ENCODE measurements around the gene ABTB1. TPM values are rescaled to one million over a fixed set of nuclear protein-coding genes. Genes with fewer than 3 reads are reported as not detected.

The ABTB1 gene
- polyA plus RNA-seq, 1 of the 3 experiments (the other 2 are of a cell fraction): 30.8 TPM

- Histone ChIP-seq H3K27me3 (ENCODE audit: insufficient read depth) (no peaks in the 10 kb centered on the region), H2AFZ (ENCODE audit: low read depth) (no peak overlapping the region), H3K4me1 (ENCODE audit: control insufficient read depth in 1 of 2, insufficient read depth in 2 of 2, low read depth in 1 of 2, low read length in 1 of 2) (peaks cover 0 to 18% of the 10 kb centered on the region in 2 experiments; a peak in 1 of 4 replicates), H3K4me2 (no peak overlapping the region), H3K79me2 (ENCODE audit: insufficient read depth) (no peaks in the 10 kb centered on the region), H3K4me3 (ENCODE audit: low read depth in 2 of 2, low read length in 1 of 2) (no peak overlapping the region), H3K36me3 (replicated peaks in 1 of 2; ENCODE audit: control insufficient read depth in 1 of 2, insufficient read depth in 2 of 2, low read length in 1 of 2) (no peaks in the 10 kb centered on the region), H3K9me3 (no peaks in the 10 kb centered on the region), H3F3A (replicated peaks; ENCODE audit: insufficient read depth) (no peaks in the 10 kb centered on the region), H3K9me2 (no peaks in the 10 kb centered on the region), H3K27ac (ENCODE audit: low read depth in 2 of 2, low read length in 1 of 2) (peak overlapping the region in 1 of 2 experiments; percentile 17; a peak in 1 of 4 replicates), H3K9ac (no peak overlapping the region), H4K20me1 (ENCODE audit: insufficient read depth) (no peaks in the 10 kb centered on the region)
- 87% methylated on average over 5 of the region's 5 CpGs for WGBS (ENCODE audit: low lambda C conversion rate)
- ChIA-PET POLR2A (interaction anchor here (1.8 kb wide), 1 partner anchor 10 kb away, joined by 7 read pairs; the partner anchor contains the start of gene PODXL2), CTCF (interaction anchor here (0.8 to 1.2 kb wide), 2 partner anchors 12 to 14 kb away, joined by 3 to 4 read pairs; no protein-coding TSS in a partner anchor)
- no peak for DNase-seq
- TF ChIP-seq CHD2 (IDR thresholded peaks at IDR 0.05; ENCODE audit: low read length, partially characterized antibody) (no peak), GABPA (IDR thresholded peaks at IDR 0.05; ENCODE audit: low read depth) (no peak)
- TF ChIP-seq, protein P1, sequence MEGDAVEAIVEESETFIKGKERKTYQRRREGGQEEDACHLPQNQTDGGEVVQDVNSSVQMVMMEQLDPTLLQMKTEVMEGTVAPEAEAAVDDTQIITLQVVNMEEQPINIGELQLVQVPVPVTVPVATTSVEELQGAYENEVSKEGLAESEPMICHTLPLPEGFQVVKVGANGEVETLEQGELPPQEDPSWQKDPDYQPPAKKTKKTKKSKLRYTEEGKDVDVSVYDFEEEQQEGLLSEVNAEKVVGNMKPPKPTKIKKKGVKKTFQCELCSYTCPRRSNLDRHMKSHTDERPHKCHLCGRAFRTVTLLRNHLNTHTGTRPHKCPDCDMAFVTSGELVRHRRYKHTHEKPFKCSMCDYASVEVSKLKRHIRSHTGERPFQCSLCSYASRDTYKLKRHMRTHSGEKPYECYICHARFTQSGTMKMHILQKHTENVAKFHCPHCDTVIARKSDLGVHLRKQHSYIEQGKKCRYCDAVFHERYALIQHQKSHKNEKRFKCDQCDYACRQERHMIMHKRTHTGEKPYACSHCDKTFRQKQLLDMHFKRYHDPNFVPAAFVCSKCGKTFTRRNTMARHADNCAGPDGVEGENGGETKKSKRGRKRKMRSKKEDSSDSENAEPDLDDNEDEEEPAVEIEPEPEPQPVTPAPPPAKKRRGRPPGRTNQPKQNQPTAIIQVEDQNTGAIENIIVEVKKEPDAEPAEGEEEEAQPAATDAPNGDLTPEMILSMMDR (IDR thresholded peaks at IDR 0.05): no peak
These were observed 33.3 kb upstream of the ABTB1 start for GRCh38 chr3:127639173-127640041.

GRCh38 chr3:127640042-127640355 lies 32.8 kb upstream of the ABTB1 start:
- Histone ChIP-seq H3K27ac (ENCODE audit: low read depth in 2 of 2, low read length in 1 of 2) (no peak overlapping the region), H3K79me2 (ENCODE audit: insufficient read depth) (no peaks in the 10 kb centered on the region), H3F3A (replicated peaks; ENCODE audit: insufficient read depth) (no peaks in the 10 kb centered on the region), H3K9me2 (no peaks in the 10 kb centered on the region), H3K9ac (no peak overlapping the region), H3K36me3 (replicated peaks in 1 of 2; ENCODE audit: control insufficient read depth in 1 of 2, insufficient read depth in 2 of 2, low read length in 1 of 2) (no peaks in the 10 kb centered on the region), H3K4me2 (no peak overlapping the region), H3K27me3 (ENCODE audit: insufficient read depth) (no peaks in the 10 kb centered on the region), H3K9me3 (no peaks in the 10 kb centered on the region), H4K20me1 (ENCODE audit: insufficient read depth) (no peaks in the 10 kb centered on the region), H3K4me1 (ENCODE audit: control insufficient read depth in 1 of 2, insufficient read depth in 2 of 2, low read depth in 1 of 2, low read length in 1 of 2) (peaks cover 0 to 18% of the 10 kb centered on the region in 2 experiments; a peak in 1 of 4 replicates), H3K4me3 (ENCODE audit: low read depth in 2 of 2, low read length in 1 of 2) (no peak overlapping the region), H2AFZ (ENCODE audit: low read depth) (no peak overlapping the region)
- DNase-seq: no peak
- ChIA-PET POLR2A (interaction anchor here (1.8 kb wide), 1 partner anchor 11 kb away, joined by 7 read pairs; the partner anchor contains the start of gene PODXL2), CTCF (interaction anchor here (0.8 kb wide), 1 partner anchor 15 kb away, joined by 3 read pairs; no protein-coding TSS in a partner anchor)
- 94% methylated on average over 3 of the region's 3 CpGs for WGBS (ENCODE audit: low lambda C conversion rate)
- TF ChIP-seq YY1 (IDR thresholded peaks at IDR 0.05; ENCODE audit: low read depth) (no peak), CHD2 (IDR thresholded peaks at IDR 0.05; ENCODE audit: low read length, partially characterized antibody) (no peak), RXRA (IDR thresholded peaks at IDR 0.05; ENCODE audit: borderline replicate concordance, low read depth) (no peak), FOXJ3 (CRISPR knock-in tag; IDR thresholded peaks at IDR 0.05) (no peak), FOXM1 (IDR thresholded peaks at IDR 0.05; ENCODE audit: low read depth) (no peak), REST (IDR thresholded peaks at IDR 0.05; ENCODE audit: low read depth, low read length) (no peak), TCF12 (IDR thresholded peaks at IDR 0.05) (no peak), USF1 (IDR thresholded peaks at IDR 0.05; ENCODE audit: borderline replicate concordance, low read depth) (no peak), ELF1 (IDR thresholded peaks at IDR 0.05) (no peak), RCOR1 (IDR thresholded peaks at IDR 0.05; ENCODE audit: low read length) (no peak)
- TF ChIP-seq, protein P2, sequence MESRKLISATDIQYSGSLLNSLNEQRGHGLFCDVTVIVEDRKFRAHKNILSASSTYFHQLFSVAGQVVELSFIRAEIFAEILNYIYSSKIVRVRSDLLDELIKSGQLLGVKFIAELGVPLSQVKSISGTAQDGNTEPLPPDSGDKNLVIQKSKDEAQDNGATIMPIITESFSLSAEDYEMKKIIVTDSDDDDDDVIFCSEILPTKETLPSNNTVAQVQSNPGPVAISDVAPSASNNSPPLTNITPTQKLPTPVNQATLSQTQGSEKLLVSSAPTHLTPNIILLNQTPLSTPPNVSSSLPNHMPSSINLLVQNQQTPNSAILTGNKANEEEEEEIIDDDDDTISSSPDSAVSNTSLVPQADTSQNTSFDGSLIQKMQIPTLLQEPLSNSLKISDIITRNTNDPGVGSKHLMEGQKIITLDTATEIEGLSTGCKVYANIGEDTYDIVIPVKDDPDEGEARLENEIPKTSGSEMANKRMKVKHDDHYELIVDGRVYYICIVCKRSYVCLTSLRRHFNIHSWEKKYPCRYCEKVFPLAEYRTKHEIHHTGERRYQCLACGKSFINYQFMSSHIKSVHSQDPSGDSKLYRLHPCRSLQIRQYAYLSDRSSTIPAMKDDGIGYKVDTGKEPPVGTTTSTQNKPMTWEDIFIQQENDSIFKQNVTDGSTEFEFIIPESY (IDR thresholded peaks at IDR 0.05; ENCODE audit: borderline replicate concordance, low read depth): no peak
- TF ChIP-seq, protein P1 (IDR thresholded peaks at IDR 0.05): no peak
